GM12873 (cell line): ENCODE measurements around the gene APOE.

Experiments
- CTCF ChIP-seq: IDR thresholded peaks from 2 replicates; pipeline ENCODE4 v1.5.1; 2012; ENCODE audit warnings: low read depth, mild to moderate bottlenecking, moderate library complexity, low read length, control low read depth; ENCODE audit not compliant: insufficient read depth; ENCODE audit errors: missing control alignments

APOE gene

GRCh38 chr19:44889830-44890365 lies 15.7 kb upstream of the APOE start:
- no peak for TF ChIP-seq CTCF

- TF ChIP-seq CTCF, result no peak
Measured at GRCh38 chr19:44890366-44891015, 15.1 kb upstream of the APOE start.

GRCh38 chr19:44891016-44891882 lies 14.3 kb upstream of the APOE start, which contains the start of gene TOMM40:
TOMM40 (plus strand) TSS chr19:44891254; CDS start chr19:44891416, 162 bp downstream.
- TF ChIP-seq CTCF, result peak; percentile 18

GRCh38 chr19:44892932-44893331 lies 12.7 kb upstream of the APOE start:
- TF ChIP-seq CTCF, result no peak

GRCh38 chr19:44893332-44894051 lies 12.1 kb upstream of the APOE start:
- TF ChIP-seq CTCF, result no peak

GRCh38 chr19:44894052-44894400 lies 11.6 kb upstream of the APOE start:
- TF ChIP-seq CTCF, result no peak

- TF ChIP-seq CTCF, result no peak
Measured at GRCh38 chr19:44894946-44895345, 10.7 kb upstream of the APOE start.
